Omental fat pad (tissue), 4 donors: Measurements from ENCODE around the gene COPZ1. TPM values are rescaled to one million over a fixed set of nuclear protein-coding genes. Genes with fewer than 3 reads are reported as not detected.

Source experiments
- ATAC-seq: fragments of 150-250 bp; one replicate; pipeline ENCODE4 v1.9.1; 2016; ENCODE audit warnings: mild to moderate bottlenecking, moderate library complexity; ENCODE audit not compliant: low FRiP score
- DNase-seq: peaks from one replicate; pipeline ENCODE4 v3.0.0-alpha.2; 2019; ENCODE audit warnings: low spot score
- total RNA-seq, 4 donors: library from RNA; depleted of rRNA; stranded (reverse); fragments of >200 nt; gene quantifications; one replicate each; pipeline ENCODE4 v1.1.0, GENCODE V29; 2016
- TF ChIP-seq, protein P1 (sequence below), 3 donors: fragments of 450-650 bp; IDR thresholded peaks; one replicate each; pipeline ENCODE4 v1.5.1; 2016 to 2017; ENCODE audit warnings: antibody characterized with exemption in 3 of 3, mild to moderate bottlenecking in 3 of 3, moderate library complexity in 2 of 3

COPZ1 gene
- total RNA-seq, 4 donors from 2014 or later: 55.5 to 114 (median 81.8) TPM

DNA sequence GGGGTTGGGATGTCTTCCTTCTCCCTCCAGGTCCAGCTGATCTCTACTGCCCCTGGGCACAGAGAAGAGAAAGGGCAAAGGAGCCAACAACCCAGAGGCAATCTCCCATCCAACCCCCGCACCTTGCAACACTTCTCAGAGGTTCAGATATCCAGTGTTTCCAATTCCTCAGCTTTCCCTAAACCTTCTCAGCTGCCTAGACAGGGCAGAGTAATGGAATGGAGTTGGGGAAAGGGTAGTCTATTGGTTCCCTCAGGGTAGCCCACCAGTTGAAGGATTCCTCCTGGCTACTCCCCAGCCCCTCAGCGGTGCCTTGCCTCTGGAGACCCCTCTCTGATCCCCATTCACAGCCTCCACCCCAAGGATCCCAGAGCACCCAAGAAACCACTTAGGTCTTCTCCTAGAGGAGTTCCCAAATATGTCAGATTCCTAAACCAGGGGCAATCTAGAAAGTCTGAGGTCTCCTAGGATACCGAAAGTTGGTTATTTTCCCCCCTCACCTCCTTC lies 24.7 kb upstream of the COPZ1 start:
- ATAC-seq (peak; percentile 47), DNase-seq (no peak)
- TF ChIP-seq, protein P1, sequence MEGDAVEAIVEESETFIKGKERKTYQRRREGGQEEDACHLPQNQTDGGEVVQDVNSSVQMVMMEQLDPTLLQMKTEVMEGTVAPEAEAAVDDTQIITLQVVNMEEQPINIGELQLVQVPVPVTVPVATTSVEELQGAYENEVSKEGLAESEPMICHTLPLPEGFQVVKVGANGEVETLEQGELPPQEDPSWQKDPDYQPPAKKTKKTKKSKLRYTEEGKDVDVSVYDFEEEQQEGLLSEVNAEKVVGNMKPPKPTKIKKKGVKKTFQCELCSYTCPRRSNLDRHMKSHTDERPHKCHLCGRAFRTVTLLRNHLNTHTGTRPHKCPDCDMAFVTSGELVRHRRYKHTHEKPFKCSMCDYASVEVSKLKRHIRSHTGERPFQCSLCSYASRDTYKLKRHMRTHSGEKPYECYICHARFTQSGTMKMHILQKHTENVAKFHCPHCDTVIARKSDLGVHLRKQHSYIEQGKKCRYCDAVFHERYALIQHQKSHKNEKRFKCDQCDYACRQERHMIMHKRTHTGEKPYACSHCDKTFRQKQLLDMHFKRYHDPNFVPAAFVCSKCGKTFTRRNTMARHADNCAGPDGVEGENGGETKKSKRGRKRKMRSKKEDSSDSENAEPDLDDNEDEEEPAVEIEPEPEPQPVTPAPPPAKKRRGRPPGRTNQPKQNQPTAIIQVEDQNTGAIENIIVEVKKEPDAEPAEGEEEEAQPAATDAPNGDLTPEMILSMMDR (IDR thresholded peaks at IDR 0.05): no peak

DNA sequence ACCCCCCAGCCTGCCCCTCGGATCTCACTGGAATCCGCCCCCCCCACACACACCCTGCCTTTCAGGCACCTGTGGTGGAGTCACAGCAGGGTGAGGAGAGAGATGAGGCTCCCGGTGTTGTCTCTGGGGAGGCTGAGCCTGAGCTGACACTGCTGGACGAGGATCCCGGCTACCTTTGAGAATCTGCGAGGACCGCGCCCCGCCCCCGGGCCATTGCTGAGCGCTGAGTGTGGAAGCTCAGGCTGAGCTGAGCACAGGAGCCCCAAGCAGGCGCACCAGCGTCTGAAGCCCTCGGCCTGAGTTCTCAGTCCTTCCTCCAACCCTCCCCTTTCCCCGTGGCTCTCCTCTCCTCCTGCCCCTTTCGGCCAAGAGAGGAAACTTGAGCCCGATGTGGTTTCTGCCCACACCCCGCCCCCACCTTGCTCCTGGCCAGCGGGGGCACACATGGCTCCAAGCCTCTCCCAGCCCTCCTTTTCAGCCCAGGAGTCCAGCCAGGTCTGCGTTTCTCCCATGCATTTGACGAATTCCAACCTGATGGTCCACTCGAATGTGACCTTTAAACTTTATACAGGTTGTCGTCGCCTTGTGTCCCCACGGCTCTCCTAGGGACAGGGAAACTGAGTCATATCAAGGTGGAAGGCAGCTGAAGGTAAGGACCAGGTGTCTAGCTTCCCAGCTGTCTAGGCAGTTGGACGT lies 24.1 kb upstream of the COPZ1 start, which contains the start of gene NFE2:
Gene NFE2, minus strand, starts transcription at position 284 of the 696 bp plus-strand sequence. CDS start 5,767 bp downstream, outside the sequence.
- TF ChIP-seq, protein P1 (IDR thresholded peaks at IDR 0.05): no peak
- ATAC-seq: peak; percentile 65
- DNase-seq: peak; percentile 52

DNA sequence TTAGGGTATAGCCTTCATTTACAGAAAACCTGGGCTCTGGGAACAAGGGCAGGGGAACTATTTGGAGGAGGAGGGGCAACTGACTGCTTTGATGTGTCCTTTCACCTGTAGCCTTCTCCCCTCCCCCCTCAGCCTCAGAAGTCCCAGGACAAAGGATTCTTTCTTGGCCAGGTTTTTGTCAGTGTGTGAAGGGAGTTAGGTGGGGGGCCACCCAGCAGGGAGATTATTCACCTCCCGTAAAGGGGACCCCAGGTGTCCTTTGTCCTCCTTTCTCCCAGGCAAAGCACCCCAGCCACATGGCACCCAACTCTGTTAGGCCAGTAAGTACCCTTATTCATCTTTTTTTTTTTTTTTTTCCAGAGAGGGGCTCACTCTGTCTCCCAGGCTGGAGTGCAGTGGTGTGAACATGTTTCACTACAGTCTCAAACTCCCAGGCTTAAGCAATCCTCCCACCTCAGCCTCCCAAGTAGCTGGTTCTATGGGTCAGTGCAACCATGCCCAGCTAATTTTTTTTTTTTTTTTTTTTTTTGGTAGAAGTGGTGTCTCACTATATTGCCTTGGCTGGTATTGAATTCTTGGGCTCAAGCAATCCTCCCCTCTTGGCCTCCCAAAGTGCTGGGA lies 23.4 kb upstream of the COPZ1 start:
- DNase-seq (no peak), ATAC-seq (no peak)
- TF ChIP-seq, protein P1 (IDR thresholded peaks at IDR 0.05): no peak

DNA sequence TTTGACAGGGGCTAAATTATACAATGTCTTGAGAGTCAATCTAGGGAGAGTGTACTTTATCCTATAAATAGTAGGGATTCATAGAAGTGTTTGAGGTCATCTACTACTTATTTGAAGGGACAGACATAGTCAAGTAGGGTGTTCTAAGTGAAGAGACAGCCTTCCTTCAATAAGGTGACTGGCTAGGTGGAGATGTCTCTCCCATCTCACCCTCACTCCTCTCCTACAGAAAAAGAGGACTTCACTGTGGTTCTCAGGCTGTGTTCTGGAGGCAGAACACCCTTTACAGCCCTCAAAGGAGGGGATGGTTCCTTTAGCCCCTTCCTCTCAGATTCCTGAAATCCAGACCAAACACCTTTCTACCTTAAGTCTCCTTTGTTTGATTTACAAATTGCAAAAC lies 21.3 kb upstream of the COPZ1 start:
- DNase-seq (no peak), ATAC-seq (no peak)
- TF ChIP-seq, protein P1 (IDR thresholded peaks at IDR 0.05): no peak

DNA sequence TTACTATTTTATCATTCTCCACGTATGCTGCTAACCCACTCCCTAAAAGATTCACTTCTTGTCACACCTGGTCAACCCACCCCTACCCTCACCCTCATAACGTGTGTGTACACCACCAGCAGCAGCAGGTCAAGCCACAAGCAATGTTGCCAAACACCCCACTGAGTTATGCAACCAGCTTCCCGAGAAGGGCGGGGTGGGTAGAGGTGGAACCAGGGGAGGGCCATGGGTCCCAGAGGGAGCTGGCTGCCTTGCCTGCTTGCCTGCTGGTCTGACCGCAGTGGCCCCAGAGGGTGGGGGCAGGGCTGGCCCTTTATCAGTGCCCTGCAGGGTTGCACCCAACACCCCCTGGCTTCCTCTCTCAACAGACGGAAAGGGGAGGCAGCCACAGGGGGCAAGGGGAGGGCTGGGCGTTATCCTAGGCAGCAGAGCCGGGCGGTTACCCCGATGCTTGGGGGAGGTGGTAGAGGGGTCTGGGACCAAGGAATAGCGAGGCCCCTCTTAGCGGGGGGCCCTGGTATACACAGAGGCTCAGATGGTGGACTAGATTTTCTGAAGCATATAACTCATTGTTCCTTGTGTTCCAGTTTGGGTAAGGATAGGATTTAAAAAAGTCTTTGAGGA lies 20.6 kb upstream of the COPZ1 start:
- TF ChIP-seq, protein P1 (IDR thresholded peaks at IDR 0.05): no peak
- peak; percentile 71 for ATAC-seq
- peak; percentile 47 for DNase-seq

DNA sequence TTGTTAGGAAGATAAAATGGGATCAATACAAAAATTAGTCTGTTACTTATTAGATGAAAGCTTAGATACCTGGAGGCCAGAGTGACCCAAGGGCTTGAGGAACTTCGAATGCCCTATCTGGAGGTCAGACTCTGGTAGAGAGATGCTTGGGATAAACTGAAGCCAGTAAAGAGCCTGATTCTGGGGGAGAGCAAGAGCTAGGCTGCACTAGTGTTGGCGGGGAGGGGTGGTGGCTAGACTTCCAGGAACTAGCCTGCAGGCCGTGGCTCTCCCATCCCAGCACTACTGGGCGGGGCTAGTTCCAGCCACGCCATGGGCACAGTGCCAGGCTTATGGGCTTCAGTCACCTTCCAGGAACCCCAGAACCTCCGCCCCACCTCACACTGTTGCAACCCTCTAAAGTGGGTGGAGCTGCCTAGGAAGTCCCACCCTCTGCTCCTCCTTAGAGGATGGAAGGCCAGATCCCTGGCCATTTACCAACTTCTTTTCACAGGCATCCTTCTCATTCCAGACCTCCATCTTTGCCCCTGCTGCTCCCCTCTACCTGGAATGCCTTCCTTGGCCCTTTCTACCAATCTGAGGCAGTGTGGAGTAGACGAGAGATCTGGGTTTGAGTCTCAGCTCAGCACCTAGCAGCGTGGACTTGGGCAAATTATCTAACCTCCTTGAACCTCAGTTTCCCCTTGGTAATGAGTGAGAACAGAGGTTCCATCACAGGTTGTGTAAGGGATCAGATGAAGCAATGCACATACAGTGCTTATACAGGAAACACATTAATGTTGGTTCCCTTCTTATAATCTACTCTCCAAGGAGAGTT lies 17.8 kb upstream of the COPZ1 start:
- ATAC-seq (peak; percentile 92), DNase-seq (peak; percentile 90)
- TF ChIP-seq, protein P1 (IDR thresholded peaks at IDR 0.05): no peak
